PC-3 (cell line): Measurements from ENCODE around the gene HTT-AS.

Experiments
- CTCF ChIP-seq: fragments of 300-600 bp; sonication (generic); conservative IDR thresholded peaks from 2 replicates; pipeline ENCODE4 v1.5.1; 2017; ENCODE audit warnings: antibody characterized with exemption, low read depth, mild to moderate bottlenecking, low read length
- EZH2phosphoT487 ChIP-seq: fragments of 300-600 bp; sonication (generic); IDR thresholded peaks from 2 replicates; pipeline ENCODE4 v1.6.1; 2018; ENCODE audit warnings: mild to moderate bottlenecking, antibody characterized with exemption, low read length, borderline replicate concordance

- TF ChIP-seq CTCF, result no peak
- no peak for TF ChIP-seq EZH2phosphoT487
Measured at GRCh38 chr4:3021627-3022026, 52.7 kb downstream of the HTT-AS start.
